ENCODE measurements around the gene RIC8B.

The RIC8B gene

GRCh38 chr12:106870116-106870515, 95.6 kb downstream of the RIC8B start:
- no peak for DNase-seq

GRCh38 chr12:106871477-106871876, 97.0 kb downstream of the RIC8B start:
- no peak for DNase-seq

GRCh38 chr12:106873983-106874382, 99.5 kb downstream of the RIC8B start:
- DNase-seq = no peak

GRCh38 chr12:106878804-106879203, 104.3 kb downstream of the RIC8B start:
- no peak for DNase-seq

GRCh38 chr12:106879612-106880011, 105.1 kb downstream of the RIC8B start:
- no peak for DNase-seq

GRCh38 chr12:106883426-106883825, 108.9 kb downstream of the RIC8B start:
- no peak for DNase-seq

GRCh38 chr12:106885026-106885425, 110.5 kb downstream of the RIC8B start:
- no peak for DNase-seq

- DNase-seq = no peak
Measured at GRCh38 chr12:106885541-106886249, 111.2 kb downstream of the RIC8B start.

- DNase-seq = no peak
Measured at GRCh38 chr12:106886932-106887331, 112.5 kb downstream of the RIC8B start.

GRCh38 chr12:106888348-106888970, 114.0 kb downstream of the RIC8B start:
- no peak for DNase-seq

GRCh38 chr12:106889326-106889725, 114.8 kb downstream of the RIC8B start:
- no peak for DNase-seq

GRCh38 chr12:106889950-106890626, 115.6 kb downstream of the RIC8B start:
- DNase-seq = no peak

- DNase-seq = no peak
Measured at GRCh38 chr12:106892075-106892474, 117.6 kb downstream of the RIC8B start.

GRCh38 chr12:106893451-106893850, 119.0 kb downstream of the RIC8B start:
- no peak for DNase-seq

- no peak for DNase-seq
Measured at GRCh38 chr12:106894774-106895173, 120.3 kb downstream of the RIC8B start.

GRCh38 chr12:106896603-106897002, 122.1 kb downstream of the RIC8B start:
- no peak for DNase-seq

- DNase-seq = no peak
Measured at GRCh38 chr12:106897082-106897481, 122.6 kb downstream of the RIC8B start.

GRCh38 chr12:106897981-106898901, 123.8 kb downstream of the RIC8B start:
- DNase-seq = no peak

- no peak for DNase-seq
Measured at GRCh38 chr12:106900554-106900953, 126.1 kb downstream of the RIC8B start.

- DNase-seq = no peak
Measured at GRCh38 chr12:106901276-106901675, 126.8 kb downstream of the RIC8B start.

- no peak for DNase-seq
Measured at GRCh38 chr12:106902053-106902452, 127.6 kb downstream of the RIC8B start.

GRCh38 chr12:106903241-106903945, 128.9 kb downstream of the RIC8B start:
- peak; percentile 70 to 71 for DNase-seq
